C4-2B (cell line): ENCODE data around the gene HSPA6.
"Not testable (repeated sequence)": the region's sequence is repeated elsewhere in the genome, so short reads cannot be mapped to it uniquely, and the experiment has no call there.

Experiments used
- ZFX ChIP-seq: fragments of 450-650 bp; IDR thresholded peaks from 2 replicates; pipeline ENCODE4 v1.6.1; 2017
- TF ChIP-seq, protein P1 (sequence below): fragments of 450-650 bp; conservative IDR thresholded peaks from 2 replicates; pipeline ENCODE4 v1.5.1; 2017; ENCODE audit warnings: mild to moderate bottlenecking

DNA sequence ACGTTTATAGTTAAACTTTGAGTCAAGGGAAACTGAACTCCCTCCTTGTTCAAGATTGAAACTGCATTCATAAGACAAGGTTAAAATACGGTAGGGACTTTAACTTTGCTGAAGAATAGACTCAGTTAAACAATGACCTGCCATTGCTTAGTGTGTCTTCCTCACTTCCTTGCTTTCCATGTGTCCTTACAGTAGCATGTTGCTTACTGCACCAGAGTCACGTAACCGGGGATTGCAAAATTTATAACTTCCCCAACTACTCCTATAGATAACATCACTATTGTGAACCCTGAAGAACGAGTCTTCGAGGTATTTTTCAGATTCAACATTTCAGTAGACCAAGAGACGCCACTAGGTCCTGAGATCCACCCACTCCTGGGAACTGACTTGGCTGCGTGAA is 47.4 kb downstream of the HSPA6 start:
- TF ChIP-seq, protein P1, sequence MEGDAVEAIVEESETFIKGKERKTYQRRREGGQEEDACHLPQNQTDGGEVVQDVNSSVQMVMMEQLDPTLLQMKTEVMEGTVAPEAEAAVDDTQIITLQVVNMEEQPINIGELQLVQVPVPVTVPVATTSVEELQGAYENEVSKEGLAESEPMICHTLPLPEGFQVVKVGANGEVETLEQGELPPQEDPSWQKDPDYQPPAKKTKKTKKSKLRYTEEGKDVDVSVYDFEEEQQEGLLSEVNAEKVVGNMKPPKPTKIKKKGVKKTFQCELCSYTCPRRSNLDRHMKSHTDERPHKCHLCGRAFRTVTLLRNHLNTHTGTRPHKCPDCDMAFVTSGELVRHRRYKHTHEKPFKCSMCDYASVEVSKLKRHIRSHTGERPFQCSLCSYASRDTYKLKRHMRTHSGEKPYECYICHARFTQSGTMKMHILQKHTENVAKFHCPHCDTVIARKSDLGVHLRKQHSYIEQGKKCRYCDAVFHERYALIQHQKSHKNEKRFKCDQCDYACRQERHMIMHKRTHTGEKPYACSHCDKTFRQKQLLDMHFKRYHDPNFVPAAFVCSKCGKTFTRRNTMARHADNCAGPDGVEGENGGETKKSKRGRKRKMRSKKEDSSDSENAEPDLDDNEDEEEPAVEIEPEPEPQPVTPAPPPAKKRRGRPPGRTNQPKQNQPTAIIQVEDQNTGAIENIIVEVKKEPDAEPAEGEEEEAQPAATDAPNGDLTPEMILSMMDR, result not testable (repeated sequence)
- TF ChIP-seq ZFX, result not testable (repeated sequence)
